NCI-H146 (cell line): Measurements from ENCODE around the gene DNAJC8.

Experiments
- DNase-seq: peaks from one replicate; lab custom pipeline; 2025; lab: John Stamatoyannopoulos, UW

DNAJC8 gene

GRCh38 chr1:28249013-28249865, 16.4 kb upstream of the DNAJC8 start:
- peak; percentile 27 for DNase-seq

GRCh38 chr1:28248273-28249012, 15.6 kb upstream of the DNAJC8 start:
- peak; percentile 55 for DNase-seq

- DNase-seq: no peak
Observed at GRCh38 chr1:28247612-28248272, 14.9 kb upstream of the DNAJC8 start.

DNA sequence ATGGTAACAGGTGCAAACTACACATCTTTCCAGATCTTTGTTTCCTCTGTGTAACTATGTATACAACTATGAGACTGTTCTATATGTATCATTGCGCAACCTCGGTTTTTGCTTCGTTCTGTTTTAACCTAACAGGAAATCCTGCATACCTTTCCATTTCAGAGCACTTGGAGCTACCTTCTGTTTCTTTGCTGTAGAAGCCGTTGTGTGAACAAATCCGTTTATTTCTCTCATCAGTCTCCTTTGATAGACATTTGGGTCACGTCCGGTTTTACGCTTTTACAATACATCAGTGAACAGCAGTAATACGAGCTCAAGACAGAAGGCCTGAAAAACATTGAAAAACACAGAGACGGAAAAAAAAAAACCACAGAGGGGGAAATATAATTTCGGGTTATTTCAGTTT, 13.6 kb upstream of the DNAJC8 start:
- peak; percentile 6 for DNase-seq

GRCh38 chr1:28244549-28245251, 11.9 kb upstream of the DNAJC8 start:
- no peak for DNase-seq

DNA sequence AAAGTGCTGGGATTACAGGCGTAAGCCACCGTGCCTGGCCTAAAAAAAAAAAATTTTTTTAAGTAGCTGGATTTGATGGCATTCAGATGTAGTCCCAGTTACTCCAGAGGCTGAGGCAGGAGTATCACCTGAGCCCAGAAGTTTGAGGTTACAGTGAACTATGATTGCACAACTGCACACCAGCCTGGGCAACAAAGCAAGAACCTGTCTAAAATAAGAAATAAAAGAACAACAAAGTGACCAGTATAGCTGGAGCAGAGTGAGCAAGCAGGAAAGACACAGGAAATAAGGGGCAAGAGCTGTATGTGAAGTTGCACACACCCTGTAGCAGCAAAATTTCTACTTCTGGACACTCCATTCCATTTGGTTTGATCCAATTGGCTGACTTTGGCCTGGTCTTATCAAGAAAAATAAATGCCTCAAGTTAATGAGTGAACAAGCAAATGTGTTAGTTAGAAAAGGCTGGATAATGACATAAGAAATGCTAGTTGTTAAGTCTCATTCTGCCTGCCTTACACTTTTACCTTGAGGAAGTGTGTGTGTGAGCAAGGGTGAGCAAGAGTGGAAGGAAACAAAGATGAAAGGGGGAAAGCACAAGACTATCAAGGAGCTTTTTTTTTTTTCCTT, 11.0 kb upstream of the DNAJC8 start:
- DNase-seq: no peak

DNA sequence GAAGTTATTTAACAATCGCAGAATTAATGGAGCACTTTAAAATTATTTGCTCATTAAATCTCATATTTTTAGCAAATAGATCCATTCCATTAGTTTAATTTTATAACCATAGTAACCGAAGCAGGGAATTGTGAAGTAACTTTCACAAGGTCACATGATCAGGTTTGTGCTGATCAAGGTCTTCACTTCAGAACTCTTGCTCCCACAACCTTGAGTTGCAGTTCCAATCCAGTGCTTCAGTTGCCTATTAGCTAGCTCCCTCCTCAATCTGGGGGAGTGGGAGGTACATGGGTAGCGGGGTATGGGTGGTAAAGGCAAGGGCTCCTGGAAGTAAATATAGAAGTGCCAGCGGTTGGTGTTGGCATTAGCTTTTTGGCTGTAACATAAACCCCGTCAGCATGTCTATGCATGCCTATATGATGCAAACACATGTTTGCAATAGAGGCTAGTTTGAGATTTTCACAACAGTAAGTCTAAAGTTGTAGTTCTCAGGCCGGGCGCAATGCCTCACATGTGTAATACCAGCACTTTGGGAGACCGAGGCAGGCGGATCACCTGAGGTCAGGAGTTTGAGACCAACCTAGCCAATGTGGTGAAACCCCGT, 8.9 kb upstream of the DNAJC8 start:
- no peak for DNase-seq

DNA sequence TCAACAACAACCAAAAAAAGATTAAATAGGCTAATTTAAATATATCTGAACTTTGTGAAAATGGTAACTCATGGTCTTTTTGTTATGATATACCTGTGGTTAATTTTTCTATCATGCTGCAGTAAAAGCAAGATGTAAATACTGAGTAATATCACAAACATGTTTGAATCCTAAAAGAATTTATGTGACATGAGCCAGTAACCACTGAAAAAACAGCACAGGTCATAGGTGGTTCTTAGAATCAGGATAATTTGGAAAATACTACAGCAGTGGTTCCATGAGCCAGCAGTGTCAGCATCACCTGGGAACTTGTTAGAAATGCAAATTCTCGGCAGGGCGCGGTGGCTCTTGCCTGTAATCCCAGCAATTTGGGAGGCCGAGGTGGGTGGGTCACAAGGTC, 7.2 kb upstream of the DNAJC8 start:
- DNase-seq: no peak

GRCh38 chr1:28239004-28239403, 6.2 kb upstream of the DNAJC8 start:
- DNase-seq: no peak

- no peak for DNase-seq
Observed at GRCh38 chr1:28236656-28237322, 4.0 kb upstream of the DNAJC8 start.

DNA sequence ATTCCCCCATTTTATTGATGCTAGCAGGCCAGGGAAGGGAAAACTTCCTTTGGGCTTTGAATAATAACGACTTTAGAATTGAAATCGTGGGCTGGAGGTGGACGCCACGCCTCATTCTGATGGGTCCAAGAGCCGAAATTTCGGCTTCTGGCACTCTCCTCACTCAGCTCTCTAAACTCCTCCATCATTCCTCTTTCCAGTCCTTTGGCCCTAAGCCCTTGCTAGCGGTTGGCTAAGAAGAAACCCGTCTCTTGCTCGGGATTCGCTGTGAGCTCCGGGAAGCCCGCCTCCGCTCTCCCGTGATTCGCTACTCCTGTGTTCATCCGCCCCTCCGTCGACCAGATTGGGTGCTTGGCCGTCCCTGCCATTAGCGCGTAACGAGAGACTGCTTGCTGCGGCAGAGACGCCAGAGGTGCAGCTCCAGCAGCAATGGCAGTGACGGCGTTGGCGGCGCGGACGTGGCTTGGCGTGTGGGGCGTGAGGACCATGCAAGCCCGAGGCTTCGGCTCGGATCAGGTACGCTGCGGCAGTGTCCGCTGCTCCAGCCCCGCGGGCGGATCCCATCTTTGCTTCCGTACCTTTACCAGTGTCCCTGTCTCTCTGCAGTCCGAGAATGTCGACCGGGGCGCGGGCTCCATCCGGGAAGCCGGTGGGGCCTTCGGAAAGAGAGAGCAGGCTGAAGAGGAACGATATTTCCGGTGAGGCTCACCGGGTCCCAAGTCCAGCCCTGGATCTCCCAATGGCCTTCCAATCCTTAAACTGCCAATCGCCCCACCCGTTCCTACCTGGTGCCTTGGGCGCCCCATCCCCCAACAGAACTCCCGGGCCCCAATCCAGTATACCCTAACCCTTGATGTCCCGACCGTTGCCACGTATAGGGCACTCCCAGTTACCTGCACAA, 3.2 kb upstream of the DNAJC8 start, which contains the start of gene ATP5IF1:
ATP5IF1 (plus strand) TSS at position 370 of the 901 bp plus-strand sequence; CDS start at position 430, 60 bp downstream.
- DNase-seq: peak; percentile 96

DNA sequence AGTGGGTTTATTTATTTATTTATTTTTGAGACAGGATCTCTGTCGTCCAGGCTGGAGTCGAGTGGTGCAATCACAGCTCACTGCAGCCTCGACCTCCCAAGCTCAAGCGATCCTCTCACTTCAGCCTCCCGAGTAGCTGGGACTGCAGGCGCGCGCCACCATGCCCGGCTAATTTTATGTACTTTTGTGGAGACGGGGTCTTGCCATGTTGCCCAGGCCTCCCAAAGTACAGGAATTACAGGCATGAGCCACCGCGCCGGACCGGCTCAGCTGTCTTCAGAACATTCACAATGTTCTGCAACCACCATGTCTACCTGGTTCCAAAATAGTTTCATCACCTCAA, 406 bp upstream of the DNAJC8 start:
- no peak for DNase-seq

- no peak for DNase-seq
Observed at GRCh38 chr1:28229996-28230395, 2.8 kb downstream of the DNAJC8 start.

- DNase-seq: no peak
Observed at GRCh38 chr1:28229089-28229488, 3.7 kb downstream of the DNAJC8 start.

DNA sequence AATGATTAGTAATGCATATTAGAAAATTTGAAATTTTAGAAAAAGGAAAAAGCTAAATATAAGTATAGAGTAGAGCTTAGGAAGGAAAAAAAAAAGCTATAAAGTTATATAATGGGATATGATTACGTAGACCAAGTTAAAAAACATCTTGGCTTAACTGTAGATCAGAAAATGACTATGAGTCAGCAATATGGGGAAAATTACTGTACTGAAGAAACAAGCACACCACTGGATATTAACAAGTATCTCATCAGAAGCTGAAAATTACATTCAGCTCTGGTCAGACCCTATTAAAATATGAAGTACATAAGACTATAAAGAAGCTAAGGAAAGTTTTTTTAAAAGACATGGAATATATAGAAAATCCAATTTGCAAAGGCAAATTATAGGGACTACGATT, 19.5 kb downstream of the DNAJC8 start:
- DNase-seq: no peak

DNA sequence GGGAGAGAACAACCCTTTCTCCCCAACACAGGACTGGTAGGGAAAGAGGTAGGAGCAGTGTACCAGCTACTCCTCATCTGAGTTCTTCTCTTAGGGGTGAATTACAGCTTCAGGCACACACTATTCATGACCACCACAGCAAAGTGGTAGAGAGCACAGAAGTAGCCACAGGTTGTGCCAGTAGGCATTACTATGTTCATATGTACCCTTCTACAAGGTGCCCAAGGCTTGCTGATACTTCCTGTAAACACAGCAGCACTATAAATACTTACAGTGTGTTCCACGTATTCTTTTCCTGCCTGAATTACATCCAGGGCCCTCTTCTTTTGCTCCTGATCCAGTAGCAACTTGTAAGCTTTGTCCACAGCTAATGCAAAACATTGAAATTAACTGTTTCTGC, 23.1 kb downstream of the DNAJC8 start:
- no peak for DNase-seq

- peak; percentile 20 for DNase-seq
Observed at GRCh38 chr1:28208818-28209441, 23.9 kb downstream of the DNAJC8 start.

DNA sequence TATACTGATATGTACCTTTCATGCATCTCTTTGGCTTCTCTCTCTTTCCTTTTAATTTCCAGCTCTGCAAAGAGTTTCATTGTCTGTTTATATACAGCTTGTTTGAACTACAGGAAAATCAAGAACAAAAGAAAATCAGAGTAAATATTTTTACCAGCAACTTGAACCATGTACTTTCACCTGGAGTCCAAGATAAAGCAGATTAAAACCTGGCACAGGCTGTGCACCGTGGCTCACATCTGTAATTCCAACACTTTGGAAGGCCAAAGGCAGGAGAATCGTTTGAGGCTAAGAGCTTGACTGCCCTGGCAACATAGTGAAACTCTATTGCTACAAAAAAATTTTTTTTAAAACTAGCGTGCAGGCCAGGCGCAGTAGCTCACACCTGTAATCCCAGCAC, 27.6 kb downstream of the DNAJC8 start:
- no peak for DNase-seq

DNA sequence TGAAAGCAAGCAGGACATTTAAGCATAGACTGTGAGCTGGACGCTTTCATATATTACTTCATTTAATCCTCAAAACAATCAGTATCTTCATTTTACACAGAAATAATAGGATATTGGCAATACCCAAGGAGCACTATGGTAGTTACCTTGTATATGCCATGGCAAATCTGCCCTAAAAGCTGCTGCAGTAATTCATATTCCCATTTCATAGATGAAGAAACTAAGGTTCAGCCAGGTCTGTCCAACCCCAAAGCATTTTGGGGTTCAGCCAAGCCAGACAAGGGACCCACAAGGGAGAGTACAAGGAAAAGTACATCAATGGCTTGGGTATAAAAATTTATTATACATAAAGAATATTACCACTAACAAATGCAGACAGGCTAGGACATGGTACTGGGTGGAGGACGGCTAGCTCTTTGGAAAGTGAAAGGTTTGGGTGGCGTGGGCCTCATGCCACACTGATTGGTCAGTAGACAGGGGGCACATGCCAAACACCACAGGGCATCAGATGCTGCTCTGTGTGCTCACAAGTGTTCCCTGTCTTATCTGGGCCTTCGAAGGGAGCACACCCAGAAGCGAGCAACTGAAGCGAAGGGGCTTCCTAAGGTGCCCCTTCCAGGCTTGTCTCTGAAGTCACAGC, 32.5 kb downstream of the DNAJC8 start:
- no peak for DNase-seq
